Endothelial cell of umbilical vein (primary cell): Measurements from ENCODE around the gene OLFM2. TPM values are rescaled to one million over a fixed set of nuclear protein-coding genes. Genes with fewer than 3 reads are reported as not detected.
A peak's percentile ranks its signal among the peaks of the same experiment; 100 is the strongest.

Source experiments
- BruUV-seq: library from RNA; stranded (reverse); fragments of 400-500 nt; replicated peaks from 2 replicates; lab custom pipeline; 2021; lab: Mats Ljungman, UMichigan
- CTCF ChIA-PET: fragments of 300-600, 350-600 bp; sonication (Branson Sonifier 250); formaldehyde crosslinking; loops from one replicate; lab custom pipeline; 2021; ENCODE audit warnings: antibody characterized with exemption, inconsistent platforms; lab: Charles Lee
- POLR2A ChIA-PET: fragments of 300-600, 350-600 bp; sonication (Branson Sonifier 250); formaldehyde crosslinking; loops from one replicate; lab custom pipeline; 2021; ENCODE audit warnings: antibody characterized with exemption, inconsistent platforms; lab: Charles Lee
- DNase-seq: peaks from one replicate; pipeline ENCODE4 v3.0.0-alpha.2; 2011; ENCODE audit warnings: low read depth, low spot score
- FAIRE-seq: peaks from 2 replicates; lab custom pipeline; 2011; peaks lifted over from hg19 to GRCh38; lab: Jason Lieb, UNC
- H2AFZ ChIP-seq: 2 replicates; pipeline ENCODE4 v1.6.0; 2012; ENCODE audit warnings: low read depth, low read length, control low read depth, inconsistent platforms
- H3K27ac ChIP-seq: 2 replicates; pipeline ENCODE4 v1.5.1; 2011; ENCODE audit warnings: low read depth, mild to moderate bottlenecking, control low read depth, low read length, moderate library complexity; ENCODE audit not compliant: insufficient read depth
- H3K27me3 ChIP-seq, 2 experiments: 2 replicates each; pipeline versions ENCODE4 v1.6.0 to v1.6.1; 2011; ENCODE audit warnings: low read length in 2 of 2, mixed read lengths in 1 of 2; ENCODE audit not compliant: control insufficient read depth in 2 of 2, insufficient read depth in 2 of 2
- H3K36me3 ChIP-seq, 2 experiments: 2 replicates in 1 of 2; 3 replicates in 1 of 2; pipeline ENCODE4 v1.5.1; 2011; ENCODE audit warnings: low read length in 2 of 2, mild to moderate bottlenecking in 1 of 2, moderate library complexity in 1 of 2; ENCODE audit not compliant: control insufficient read depth in 2 of 2, insufficient read depth in 2 of 2; ENCODE audit errors: extremely low read depth in 1 of 2
- H3K4me1 ChIP-seq: 3 replicates; pipeline ENCODE4 v1.5.1; 2011; ENCODE audit warnings: mild to moderate bottlenecking, low read length; ENCODE audit not compliant: control insufficient read depth, insufficient read depth; ENCODE audit errors: extremely low read depth
- H3K4me2 ChIP-seq: 2 replicates; pipeline ENCODE4 v1.6.1; 2011; ENCODE audit warnings: low read length, control low read depth, mixed read lengths; ENCODE audit not compliant: insufficient read depth
- H3K4me3 ChIP-seq, 3 experiments: fragments of 200-600 bp in 1 of 3; sonication (generic), shearing (Covaris generic) in 1 of 3; replicated peaks in 1 of 3; 2 replicates each; pipeline ENCODE4 v1.5.1; 2011 to 2016; ENCODE audit warnings: control low read depth in 3 of 3, low read length in 3 of 3, mild to moderate bottlenecking in 2 of 3, inconsistent platforms in 1 of 3, low read depth in 1 of 3, moderate library complexity in 1 of 3; ENCODE audit not compliant: insufficient read depth in 1 of 3
- H3K79me2 ChIP-seq: 2 replicates; pipeline ENCODE4 v1.6.0; 2012; ENCODE audit warnings: low read length, inconsistent platforms; ENCODE audit not compliant: control insufficient read depth, insufficient read depth
- H3K9ac ChIP-seq: replicated peaks from 2 replicates; pipeline ENCODE3; 2011; ENCODE audit warnings: low read length, control low read depth; ENCODE audit not compliant: insufficient read depth; ENCODE audit errors: extremely low read depth
- H3K9me1 ChIP-seq: replicated peaks from 3 replicates; pipeline ENCODE4 v1.6.0; 2011; ENCODE audit warnings: mild to moderate bottlenecking, low read length; ENCODE audit not compliant: control insufficient read depth, insufficient read depth; ENCODE audit errors: extremely low read depth
- H3K9me3 ChIP-seq: replicated peaks from 2 replicates; pipeline ENCODE4 v1.5.1; 2012; ENCODE audit warnings: low read length, inconsistent platforms; ENCODE audit not compliant: control insufficient read depth, insufficient read depth
- H4K20me1 ChIP-seq: replicated peaks from 2 replicates; pipeline ENCODE3; 2011; ENCODE audit warnings: mild to moderate bottlenecking, low read length; ENCODE audit not compliant: control insufficient read depth, insufficient read depth; ENCODE audit errors: extremely low read depth
- CTCF ChIP-seq, 2 donors: IDR thresholded peaks; 1 replicate in 1 of 2; 2 replicates in 1 of 2; pipeline ENCODE4 v1.5.1; 2011; ENCODE audit warnings: low read length in 2 of 2, mild to moderate bottlenecking in 2 of 2, moderate library complexity in 2 of 2, control low read depth in 1 of 2, inconsistent platforms in 1 of 2, low read depth in 1 of 2; ENCODE audit not compliant: insufficient read depth in 1 of 2; ENCODE audit errors: extremely low read depth in 1 of 2
- EZH2 ChIP-seq: IDR thresholded peaks from 2 replicates; pipeline ENCODE4 v1.6.1; 2012; ENCODE audit warnings: borderline replicate concordance, low read depth, mild to moderate bottlenecking, moderate library complexity, low read length, inconsistent platforms; ENCODE audit not compliant: severe bottlenecking
- FOS ChIP-seq: IDR thresholded peaks from 2 replicates; pipeline ENCODE4 v1.6.1; 2011; ENCODE audit warnings: mild to moderate bottlenecking, low read length, moderate library complexity, borderline replicate concordance; ENCODE audit not compliant: insufficient read depth
- GATA2 ChIP-seq: IDR thresholded peaks from 2 replicates; pipeline ENCODE4 v1.7.0; 2011; ENCODE audit warnings: low read depth, mild to moderate bottlenecking, moderate library complexity, mixed read lengths, low read length; ENCODE audit not compliant: insufficient read length, insufficient read depth
- JUN ChIP-seq: IDR thresholded peaks from 2 replicates; pipeline ENCODE4 v1.6.1; 2011; ENCODE audit warnings: borderline replicate concordance, low read depth; ENCODE audit not compliant: insufficient read length, insufficient read depth
- MAX ChIP-seq: IDR thresholded peaks from 2 replicates; pipeline ENCODE4 v1.6.1; 2011; ENCODE audit not compliant: insufficient read depth, insufficient read length
- MYC ChIP-seq: IDR thresholded peaks from one replicate; pipeline ENCODE4 v1.6.1; 2011; ENCODE audit warnings: mild to moderate bottlenecking, low read depth, low read length
- POLR2A ChIP-seq: IDR thresholded peaks from 2 replicates; pipeline ENCODE4 v1.6.1; 2012; ENCODE audit warnings: low read depth, mild to moderate bottlenecking, control low read depth, low read length
- POLR2AphosphoS5 ChIP-seq: IDR thresholded peaks from 2 replicates; pipeline ENCODE4 v1.6.1; 2012; ENCODE audit warnings: low read depth, mild to moderate bottlenecking, control low read depth, low read length, moderate library complexity; ENCODE audit not compliant: insufficient read depth
- dilution Hi-C: fragments of 300-500 bp; cut with MboI; formaldehyde crosslinking; loops from one replicate; pipeline ENCODE4 v1.15.0; 2019; ENCODE audit warnings: low sequenced_read_pairs; ENCODE audit not compliant: extremely low pct_ligation_motif_present
- intact Hi-C: fragments of 100-400 bp; cut with micrococcal nuclease; formaldehyde crosslinking; loops from one replicate; pipeline ENCODE4 v1.10.0; 2022
- polyA plus RNA-seq, 4 experiments: library from polyadenylated mRNA; depleted of rRNA in 3 of 4; stranded (reverse) in 3 of 4; unstranded in 1 of 4; fragments of >200 nt; gene quantifications; 2 replicates each; pipeline versions ENCODE4 v1.2.1 to v1.2.3, GENCODE V29; 2011 to 2012; ENCODE audit warnings: missing spikeins in 1 of 4
- total RNA-seq: library from RNA; stranded (reverse); gene quantifications from 2 replicates; pipeline ENCODE4 v1.2.3, GENCODE V29; 2021

The OLFM2 gene
- total and polyA plus RNA-seq, 2 donors (not counting 3 experiments of a cell fraction or from before 2014, with no cell fraction given) = 0.91 to 1.9 TPM

- Histone ChIP-seq H3K4me1 (peaks cover 12% of the 10 kb centered on the region), H3K9ac (no peak overlapping the region), H3K79me2 (peaks cover 28% of the 10 kb centered on the region), H3K27ac (peak overlapping the region; percentile 32), H3K27me3 (no peaks in the 10 kb centered on the region), H4K20me1 (no peaks in the 10 kb centered on the region), H3K36me3 (no peaks in the 10 kb centered on the region), H3K9me3 (no peaks in the 10 kb centered on the region), H3K4me2 (peak overlapping the region; percentile 71), H2AFZ (peak overlapping the region; percentile 92), H3K9me1 (no peaks in the 10 kb centered on the region), H3K4me3 (peak overlapping the region in 2 of 3 experiments; percentile 33 to 36)
- CTCF ChIA-PET = no interaction called here
- dilution Hi-C loops = no loop called here
- intact Hi-C loops = loop anchor here (1.0 kb wide), 4 partner anchors 16 to 198 kb away; partner anchors contain the start of genes PIN1 and ZNF561
- TF ChIP-seq CTCF (IDR thresholded peaks at IDR 0.05; ENCODE audit: extremely low read depth in 1 of 2, insufficient read depth in 1 of 2, low read depth in 1 of 2, low read length in 2 of 2) (no peak), EZH2 (no peak), JUN (no peak), POLR2A (no peak), POLR2AphosphoS5 (no peak), GATA2 (no peak), MAX (no peak), MYC (no peak), FOS (no peak)
- no peak for DNase-seq
- POLR2A ChIA-PET = interaction anchor here (1.3 kb wide), 1 partner anchor 8 kb away, joined by 5 read pairs; the partner anchor contains the start of gene UBL5
- FAIRE-seq = no peak
- BruUV-seq = no TSS peak
Measured at GRCh38 chr19:9819596-9819909, 116.8 kb downstream of the OLFM2 start.
